HEK293 (cell line): ENCODE data around the gene PLD4.
"Not testable (repeated sequence)": the region's sequence is repeated elsewhere in the genome, so short reads cannot be mapped to it uniquely, and the experiment has no call there.

Experiments
- ZNF114 ChIP-seq: fragments of 450-650 bp; formaldehyde crosslinking; IDR thresholded peaks from 2 replicates; pipeline ENCODE4 v1.5.0; 2017; ENCODE audit warnings: missing biosample characterization, missing genetic modification characterization
- ZNF324 ChIP-seq: fragments of 450-650 bp; formaldehyde crosslinking; IDR thresholded peaks from 2 replicates; pipeline ENCODE4 v1.5.1; 2016; ENCODE audit warnings: missing biosample characterization, missing genetic modification characterization
- ZNF623 ChIP-seq: fragments of 450-650 bp; formaldehyde crosslinking; IDR thresholded peaks from 2 replicates; pipeline ENCODE4 v1.5.1; 2016; ENCODE audit warnings: missing biosample characterization, missing genetic modification characterization
- TF ChIP-seq, protein P1 (sequence below): fragments of 450-650 bp; formaldehyde crosslinking; IDR thresholded peaks from 2 replicates; pipeline ENCODE4 v1.5.1; 2016; ENCODE audit warnings: missing biosample characterization, missing genetic modification characterization

DNA sequence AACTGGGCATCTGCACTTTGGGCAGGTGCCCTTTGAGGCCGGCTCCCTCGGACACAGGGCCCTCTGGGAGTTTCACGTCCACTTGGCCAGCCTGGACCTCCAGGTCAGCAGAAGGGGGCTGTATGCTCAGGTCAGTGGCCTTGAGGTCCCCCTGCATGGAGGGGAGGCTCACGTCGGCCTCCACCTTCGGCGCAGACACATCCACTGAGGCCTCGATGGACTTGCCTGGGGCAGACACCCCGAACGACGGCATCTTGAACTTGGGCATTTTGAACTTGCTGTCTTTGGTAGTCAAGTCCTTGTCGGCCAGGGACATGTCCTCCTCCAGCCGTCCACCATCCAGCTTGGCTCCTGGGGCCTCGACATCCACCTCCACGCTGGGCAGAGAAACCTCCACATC is 26.0 kb downstream of the PLD4 start:
- TF ChIP-seq, protein P1, sequence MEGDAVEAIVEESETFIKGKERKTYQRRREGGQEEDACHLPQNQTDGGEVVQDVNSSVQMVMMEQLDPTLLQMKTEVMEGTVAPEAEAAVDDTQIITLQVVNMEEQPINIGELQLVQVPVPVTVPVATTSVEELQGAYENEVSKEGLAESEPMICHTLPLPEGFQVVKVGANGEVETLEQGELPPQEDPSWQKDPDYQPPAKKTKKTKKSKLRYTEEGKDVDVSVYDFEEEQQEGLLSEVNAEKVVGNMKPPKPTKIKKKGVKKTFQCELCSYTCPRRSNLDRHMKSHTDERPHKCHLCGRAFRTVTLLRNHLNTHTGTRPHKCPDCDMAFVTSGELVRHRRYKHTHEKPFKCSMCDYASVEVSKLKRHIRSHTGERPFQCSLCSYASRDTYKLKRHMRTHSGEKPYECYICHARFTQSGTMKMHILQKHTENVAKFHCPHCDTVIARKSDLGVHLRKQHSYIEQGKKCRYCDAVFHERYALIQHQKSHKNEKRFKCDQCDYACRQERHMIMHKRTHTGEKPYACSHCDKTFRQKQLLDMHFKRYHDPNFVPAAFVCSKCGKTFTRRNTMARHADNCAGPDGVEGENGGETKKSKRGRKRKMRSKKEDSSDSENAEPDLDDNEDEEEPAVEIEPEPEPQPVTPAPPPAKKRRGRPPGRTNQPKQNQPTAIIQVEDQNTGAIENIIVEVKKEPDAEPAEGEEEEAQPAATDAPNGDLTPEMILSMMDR = not testable (repeated sequence)
- not testable (repeated sequence) for TF ChIP-seq ZNF623, ZNF114, ZNF324 (tag by site-specific recombination)
